H4 (cell line): ENCODE measurements around the gene OR2T1. TPM values are rescaled to one million over a fixed set of nuclear protein-coding genes. Genes with fewer than 3 reads are reported as not detected.
"Not testable (repeated sequence)": the region's sequence is repeated elsewhere in the genome, so short reads cannot be mapped to it uniquely, and the experiment has no call there.

Source experiments
- DNase-seq: peaks from one replicate; pipeline ENCODE4 v3.0.0-alpha.2; 2015; ENCODE audit warnings: low spot score
- total RNA-seq: library from RNA; depleted of rRNA; stranded (reverse); fragments of >200 nt; shearing (Covaris generic); gene quantifications from 2 replicates; pipeline ENCODE4 v1.2.3, GENCODE V29; 2014; rRNA removed

The OR2T1 gene
- total RNA-seq, 1 experiment from 2014 or later, result not detected

DNA sequence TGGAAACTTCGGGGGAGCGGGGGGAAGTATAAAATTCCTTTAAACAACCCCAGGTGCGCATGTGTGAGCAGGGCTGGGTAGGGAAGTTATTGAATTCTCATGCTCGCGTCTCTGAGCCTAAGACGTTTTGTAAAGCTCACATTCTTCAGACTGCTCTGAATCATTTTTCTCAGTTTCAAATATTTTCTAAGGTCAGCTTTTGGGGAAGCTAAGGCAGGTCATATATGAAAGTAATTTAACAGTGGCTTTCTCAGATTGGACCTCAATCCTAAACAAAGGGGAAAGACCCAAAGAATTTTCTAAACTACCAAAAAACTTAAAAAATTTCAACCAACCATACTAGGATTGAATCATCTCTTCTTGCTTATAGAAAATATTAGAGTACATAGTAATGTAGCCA is 32.1 kb downstream of the OR2T1 start:
- DNase-seq, result not testable (repeated sequence)

GRCh38 chr1:248436303-248436702 is 33.5 kb downstream of the OR2T1 start:
- DNase-seq, result not testable (repeated sequence)

GRCh38 chr1:248438668-248439067 is 35.8 kb downstream of the OR2T1 start:
- DNase-seq, result not testable (repeated sequence)

- not testable (repeated sequence) for DNase-seq
These were observed 36.4 kb downstream of the OR2T1 start for GRCh38 chr1:248439283-248439682.

DNA sequence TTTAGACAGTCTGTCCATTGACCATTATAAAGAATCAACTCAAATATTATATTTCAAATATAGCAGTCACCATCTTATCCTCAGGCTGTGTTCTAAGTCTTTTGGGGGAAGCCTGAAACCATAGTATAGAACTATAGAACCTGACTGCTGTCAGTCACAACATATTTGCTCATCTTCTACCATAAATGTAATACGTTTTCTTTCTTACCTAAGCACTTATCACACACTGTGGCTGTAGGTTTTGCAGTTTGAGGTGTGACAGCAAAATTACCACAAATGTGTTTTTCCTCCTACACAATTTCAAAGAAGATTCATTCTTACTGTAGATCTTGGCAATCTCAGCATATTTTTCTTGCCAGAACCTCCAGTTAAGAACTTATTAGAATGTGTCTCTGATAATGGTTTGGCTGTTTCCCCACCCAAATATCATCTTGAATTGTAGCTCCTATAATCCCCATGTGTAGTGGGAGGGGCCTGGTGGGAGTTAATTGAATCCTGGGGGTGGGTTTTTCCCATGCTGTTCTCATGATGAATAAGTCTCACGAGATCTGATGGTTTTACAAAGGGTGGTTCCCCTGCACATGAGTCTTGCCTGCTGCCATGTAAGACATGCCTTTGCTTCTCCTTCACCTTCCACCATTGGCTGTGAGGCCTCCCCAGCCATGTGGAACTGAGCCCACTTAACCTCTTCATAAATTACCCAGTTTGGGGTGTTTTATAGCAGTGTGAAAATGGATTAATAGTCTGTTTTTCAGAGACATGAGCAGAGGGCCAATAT is 39.8 kb downstream of the OR2T1 start:
- not testable (repeated sequence) for DNase-seq

- DNase-seq, result not testable (repeated sequence)
These were observed 41.8 kb downstream of the OR2T1 start for GRCh38 chr1:248444603-248445002.

DNA sequence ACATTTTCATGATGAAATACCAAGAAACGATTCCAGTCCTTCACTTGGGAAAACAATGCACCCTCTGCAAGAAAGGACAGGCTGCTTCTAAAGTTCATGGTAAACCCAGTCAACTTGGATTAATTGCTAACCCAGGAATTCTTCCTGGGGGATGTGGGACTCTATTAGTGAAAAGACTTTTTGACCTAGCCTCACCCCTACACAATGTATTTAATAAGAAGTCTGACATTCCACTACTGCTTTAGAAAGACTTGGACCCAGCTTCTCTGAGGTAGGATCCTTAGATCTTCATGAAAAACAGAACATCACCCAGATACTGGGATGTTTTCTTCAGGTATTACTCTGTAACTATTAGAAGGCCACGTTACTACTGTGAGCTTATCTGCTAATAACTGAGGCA is 42.6 kb downstream of the OR2T1 start, which contains the start of gene OR2T2:
Gene OR2T2 (plus strand): TSS at position 239 of the 400 bp plus-strand sequence. CDS start 7,161 bp downstream, outside the sequence.
- not testable (repeated sequence) for DNase-seq

DNA sequence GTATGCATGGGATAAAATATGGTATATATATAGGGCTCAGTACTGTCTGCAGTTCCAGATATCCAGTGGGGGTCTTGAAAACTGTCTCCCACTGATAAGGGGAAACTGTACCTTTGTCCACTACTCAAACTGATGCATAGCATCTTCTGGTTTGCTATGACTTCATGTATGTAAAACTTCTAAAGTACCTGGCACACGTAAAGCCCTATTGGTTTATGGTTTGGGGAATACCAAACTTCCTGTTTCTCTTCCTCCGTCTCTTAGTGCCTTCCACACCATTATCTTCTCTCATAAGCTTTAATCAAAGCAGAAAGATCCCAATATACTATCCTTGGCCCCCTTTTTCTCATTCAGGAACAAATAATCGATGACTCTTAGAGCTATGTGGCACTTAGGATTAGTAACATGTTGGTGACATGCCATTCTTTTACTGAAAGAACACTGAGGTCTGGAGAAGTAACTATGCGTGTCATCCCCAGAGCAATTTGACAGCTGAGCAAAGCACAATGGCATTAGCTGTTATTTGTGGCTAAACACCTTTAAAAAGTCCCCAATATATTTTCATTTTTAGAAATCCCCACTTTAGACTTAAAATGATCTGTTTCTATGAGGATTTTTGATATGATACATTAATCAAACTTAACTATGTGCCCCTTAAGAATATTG is 45.7 kb downstream of the OR2T1 start:
- not testable (repeated sequence) for DNase-seq

DNA sequence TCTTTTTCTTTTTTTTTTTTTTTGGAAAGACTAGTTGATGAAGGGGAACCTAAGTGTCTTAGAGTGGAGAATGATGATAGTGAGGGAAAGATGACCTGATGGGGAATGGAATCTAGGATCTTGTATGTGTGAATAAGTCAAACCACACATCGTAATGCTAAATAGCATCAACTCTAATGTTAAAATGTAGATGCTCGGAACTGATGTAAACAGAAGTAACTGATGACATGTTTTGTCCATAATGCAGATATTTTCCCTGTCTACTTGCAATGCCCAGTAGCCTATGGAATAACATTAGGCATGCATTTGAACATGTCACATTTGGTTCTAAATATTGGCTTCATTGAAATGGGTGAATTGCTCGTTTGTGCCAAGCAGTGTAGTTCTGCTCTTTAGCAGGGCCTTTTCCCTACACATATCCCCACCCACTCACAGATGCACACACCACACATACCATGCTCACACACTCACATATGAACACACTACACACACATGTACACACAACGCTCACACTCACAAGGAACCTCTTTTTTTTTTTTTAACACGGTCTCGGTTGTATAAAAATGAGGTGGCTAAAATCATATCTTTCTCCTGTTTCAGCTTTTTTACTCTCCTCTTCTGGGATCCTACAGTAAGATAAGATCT is 47.1 kb downstream of the OR2T1 start:
- DNase-seq, result not testable (repeated sequence)

- DNase-seq, result not testable (repeated sequence)
These were observed 47.8 kb downstream of the OR2T1 start for GRCh38 chr1:248450466-248451145.

DNA sequence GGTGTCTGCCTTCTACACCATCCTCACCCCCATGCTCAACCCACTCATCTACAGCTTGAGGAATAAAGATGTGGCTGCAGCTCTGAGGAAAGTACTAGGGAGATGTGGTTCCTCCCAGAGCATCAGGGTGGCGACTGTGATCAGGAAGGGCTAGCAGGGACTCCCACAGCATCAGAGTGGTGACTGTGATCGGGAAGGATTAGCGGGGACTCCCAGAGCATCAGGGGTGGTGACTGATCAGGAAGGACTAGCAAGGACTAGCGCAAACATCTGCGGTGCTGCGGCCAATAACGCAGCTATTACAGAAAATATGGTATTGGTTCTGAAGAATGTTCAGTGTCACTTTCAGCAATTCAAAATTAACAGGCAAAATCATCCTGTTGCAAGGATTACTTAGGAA is 50.8 kb downstream of the OR2T1 start:
- not testable (repeated sequence) for DNase-seq

DNA sequence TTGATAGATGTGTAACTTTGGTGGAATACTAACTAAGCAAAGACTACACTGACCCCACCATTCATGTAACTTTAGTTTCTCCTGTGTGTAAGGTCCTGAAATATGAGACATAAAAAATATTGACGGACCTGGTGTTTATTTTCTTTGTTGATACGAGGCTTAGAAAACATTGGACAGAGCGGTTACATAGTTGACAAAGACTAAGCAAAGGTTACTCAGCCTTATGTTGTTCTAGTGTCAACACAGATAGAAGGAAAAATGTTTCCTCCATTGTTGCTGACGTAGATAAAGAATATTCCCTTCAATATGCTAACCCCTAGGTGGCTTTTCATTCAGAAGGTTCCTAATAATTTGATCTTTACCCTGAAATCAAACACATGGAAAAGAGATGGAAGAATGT is 52.2 kb downstream of the OR2T1 start:
- not testable (repeated sequence) for DNase-seq

GRCh38 chr1:248456635-248457034 is 53.8 kb downstream of the OR2T1 start:
- not testable (repeated sequence) for DNase-seq

Other genes starting within 250 kb of the OR2T1 start
- gene OR2M2, start 228.2 kb upstream of the OR2T1 start, total RNA-seq, result not detected in 2 replicates
- 0.04 TPM in 1 of 2 replicates, not detected in the other for gene OR2M3, start 205.8 kb upstream of the OR2T1 start, total RNA-seq
- gene OR2M4, start 171.6 kb upstream of the OR2T1 start, total RNA-seq, result not detected in 2 replicates
- 0.79 TPM in 1 of 2 replicates, not detected in the other for gene OR2T33, start 125.1 kb upstream of the OR2T1 start, total RNA-seq
- not detected in 2 replicates for gene OR2T12, start 99.6 kb upstream of the OR2T1 start, total RNA-seq
- not detected in 2 replicates for gene OR2M7, start 78.5 kb upstream of the OR2T1 start, total RNA-seq
- not detected in 2 replicates for gene OR14C36, start 54.3 kb upstream of the OR2T1 start, total RNA-seq
- 0.31 TPM in 1 of 2 replicates, not detected in the other for gene OR2T4, start 41.4 kb upstream of the OR2T1 start, total RNA-seq
- gene OR2T6, start 27.3 kb upstream of the OR2T1 start, total RNA-seq, result not detected in 2 replicates
- not detected in 2 replicates for gene OR2T2, start 42.6 kb downstream of the OR2T1 start, total RNA-seq
- gene OR2T3, start 70.3 kb downstream of the OR2T1 start, total RNA-seq, result not detected in 2 replicates
- not detected in 2 replicates for gene OR2T5, start 85.5 kb downstream of the OR2T1 start, total RNA-seq
- gene OR2G6, start 105.0 kb downstream of the OR2T1 start, total RNA-seq, result not detected in 2 replicates
- gene OR2T29, start 159.7 kb downstream of the OR2T1 start, total RNA-seq, result not detected in 2 replicates
- not detected in 2 replicates for gene OR2T34, start 171.7 kb downstream of the OR2T1 start, total RNA-seq
- gene OR2T10, start 194.7 kb downstream of the OR2T1 start, total RNA-seq, result not detected in 2 replicates
- gene OR2T11, start 232.0 kb downstream of the OR2T1 start, total RNA-seq, result not detected in 2 replicates
- not detected in 2 replicates for gene OR2T35, start 242.2 kb downstream of the OR2T1 start, total RNA-seq